ENCODE data around the gene MFAP4.

Gene MFAP4

DNA sequence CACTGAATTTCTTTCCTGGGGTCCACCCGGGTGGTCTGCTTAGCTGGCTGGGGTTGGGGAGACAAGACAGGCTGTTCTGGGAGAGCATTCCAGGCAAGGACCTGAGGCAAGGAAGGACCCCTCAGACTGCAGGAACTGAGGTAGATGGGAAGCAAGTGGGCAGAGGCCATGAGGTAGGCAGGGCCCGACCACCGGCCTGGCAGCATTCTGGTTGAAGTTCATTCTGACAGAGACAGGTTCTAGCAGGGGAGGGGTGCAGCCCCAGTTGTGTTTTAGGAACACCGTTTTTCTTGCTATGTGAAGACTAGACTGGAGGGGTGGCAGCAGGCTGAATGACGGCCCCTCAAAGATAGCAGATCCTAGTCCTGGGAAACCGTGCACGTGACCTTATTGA is 41.9 kb downstream of the MFAP4 start:
- H3K9me2 ChIP-seq (replicated peaks; ENCODE audit: insufficient read depth, low read length), result no peaks in the 10 kb centered on the region
- H3K4me2 ChIP-seq (ENCODE audit: low read depth, low read length, poor library complexity, severe bottlenecking), result no peak overlapping the region
- TF ChIP-seq EZH2phosphoT487 (conservative IDR thresholded peaks at IDR 0.05; ENCODE audit: low read length), result no peak
- TF ChIP-seq, protein P1, sequence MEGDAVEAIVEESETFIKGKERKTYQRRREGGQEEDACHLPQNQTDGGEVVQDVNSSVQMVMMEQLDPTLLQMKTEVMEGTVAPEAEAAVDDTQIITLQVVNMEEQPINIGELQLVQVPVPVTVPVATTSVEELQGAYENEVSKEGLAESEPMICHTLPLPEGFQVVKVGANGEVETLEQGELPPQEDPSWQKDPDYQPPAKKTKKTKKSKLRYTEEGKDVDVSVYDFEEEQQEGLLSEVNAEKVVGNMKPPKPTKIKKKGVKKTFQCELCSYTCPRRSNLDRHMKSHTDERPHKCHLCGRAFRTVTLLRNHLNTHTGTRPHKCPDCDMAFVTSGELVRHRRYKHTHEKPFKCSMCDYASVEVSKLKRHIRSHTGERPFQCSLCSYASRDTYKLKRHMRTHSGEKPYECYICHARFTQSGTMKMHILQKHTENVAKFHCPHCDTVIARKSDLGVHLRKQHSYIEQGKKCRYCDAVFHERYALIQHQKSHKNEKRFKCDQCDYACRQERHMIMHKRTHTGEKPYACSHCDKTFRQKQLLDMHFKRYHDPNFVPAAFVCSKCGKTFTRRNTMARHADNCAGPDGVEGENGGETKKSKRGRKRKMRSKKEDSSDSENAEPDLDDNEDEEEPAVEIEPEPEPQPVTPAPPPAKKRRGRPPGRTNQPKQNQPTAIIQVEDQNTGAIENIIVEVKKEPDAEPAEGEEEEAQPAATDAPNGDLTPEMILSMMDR (IDR thresholded peaks at IDR 0.05; ENCODE audit: insufficient read depth, low read length, poor library complexity, severe bottlenecking), result no peak
- no peaks in the 10 kb centered on the region for H3K36me3 ChIP-seq (ENCODE audit: low read length)
- no peaks in the 10 kb centered on the region for H3F3A ChIP-seq (ENCODE audit: insufficient read depth)
- no peaks in the 10 kb centered on the region for H3K79me2 ChIP-seq (ENCODE audit: insufficient read depth, low read length)
- no peak overlapping the region for H3K27ac ChIP-seq (ENCODE audit: low read depth, low read length)
- H3K9me3 ChIP-seq (ENCODE audit: insufficient read depth, low read length), result no peaks in the 10 kb centered on the region
- H3K27me3 ChIP-seq (ENCODE audit: low read length), result no peaks in the 10 kb centered on the region
- no peak overlapping the region for H2AFZ ChIP-seq (ENCODE audit: low read depth, low read length, severe bottlenecking)
- H4K20me1 ChIP-seq (ENCODE audit: low read depth, low read length), result no peaks in the 10 kb centered on the region
- H3K4me3 ChIP-seq (ENCODE audit: insufficient read depth, low read length, poor library complexity, severe bottlenecking), result no peak overlapping the region
- H3K9ac ChIP-seq (ENCODE audit: low read length), result no peak overlapping the region

DNA sequence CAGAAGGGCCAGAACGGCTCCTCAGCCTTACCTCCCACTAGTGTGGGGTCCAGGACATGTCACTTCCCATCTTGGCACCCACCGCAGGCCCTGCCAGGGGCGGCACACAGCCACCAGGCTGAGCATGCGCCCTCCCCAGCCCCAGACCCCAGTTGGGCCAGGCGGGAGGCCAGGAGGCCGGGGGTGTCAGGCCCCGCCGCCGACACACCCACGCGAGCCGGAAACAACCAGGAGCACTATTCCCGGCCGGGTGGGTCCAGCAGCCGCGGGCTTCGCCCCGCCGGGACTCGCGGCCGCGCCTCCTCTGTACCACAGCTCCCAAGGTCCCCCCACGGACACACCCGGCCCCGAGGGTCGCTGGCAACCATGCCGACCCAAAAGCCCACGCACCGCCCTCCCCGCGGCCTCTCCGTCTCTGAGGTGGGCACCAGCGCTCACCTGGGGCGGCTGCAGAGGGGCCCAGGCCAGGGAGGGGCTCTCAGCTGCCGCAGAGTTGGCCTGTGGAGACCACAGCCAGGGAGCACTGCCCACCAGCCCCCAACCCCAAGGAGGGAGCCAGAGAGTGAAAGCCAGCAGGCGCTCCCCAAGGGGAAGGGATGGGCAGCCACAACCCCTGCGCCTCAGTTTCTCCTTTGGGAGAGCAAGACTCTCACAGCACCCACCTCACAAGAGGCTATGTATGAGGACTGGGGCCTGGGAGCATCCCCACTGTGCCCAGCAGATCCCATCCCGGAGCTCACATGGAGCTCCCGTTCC is 42.5 kb downstream of the MFAP4 start:
- Histone ChIP-seq H2AFZ (ENCODE audit: low read depth, low read length, severe bottlenecking) (no peak overlapping the region), H4K20me1 (ENCODE audit: low read depth, low read length) (no peaks in the 10 kb centered on the region), H3K27ac (ENCODE audit: low read depth, low read length) (no peak overlapping the region), H3K4me2 (ENCODE audit: low read depth, low read length, poor library complexity, severe bottlenecking) (no peak overlapping the region), H3K36me3 (ENCODE audit: low read length) (no peaks in the 10 kb centered on the region), H3K9ac (ENCODE audit: low read length) (no peak overlapping the region), H3F3A (ENCODE audit: insufficient read depth) (no peaks in the 10 kb centered on the region), H3K4me3 (ENCODE audit: insufficient read depth, low read length, poor library complexity, severe bottlenecking) (no peak overlapping the region), H3K9me3 (ENCODE audit: insufficient read depth, low read length) (no peaks in the 10 kb centered on the region), H3K9me2 (replicated peaks; ENCODE audit: insufficient read depth, low read length) (no peaks in the 10 kb centered on the region), H3K27me3 (ENCODE audit: low read length) (no peaks in the 10 kb centered on the region), H3K79me2 (ENCODE audit: insufficient read depth, low read length) (no peaks in the 10 kb centered on the region)
- no peak for TF ChIP-seq EZH2phosphoT487 (conservative IDR thresholded peaks at IDR 0.05; ENCODE audit: low read length)
- TF ChIP-seq, protein P1 (IDR thresholded peaks at IDR 0.05; ENCODE audit: insufficient read depth, low read length, poor library complexity, severe bottlenecking), result no peak

DNA sequence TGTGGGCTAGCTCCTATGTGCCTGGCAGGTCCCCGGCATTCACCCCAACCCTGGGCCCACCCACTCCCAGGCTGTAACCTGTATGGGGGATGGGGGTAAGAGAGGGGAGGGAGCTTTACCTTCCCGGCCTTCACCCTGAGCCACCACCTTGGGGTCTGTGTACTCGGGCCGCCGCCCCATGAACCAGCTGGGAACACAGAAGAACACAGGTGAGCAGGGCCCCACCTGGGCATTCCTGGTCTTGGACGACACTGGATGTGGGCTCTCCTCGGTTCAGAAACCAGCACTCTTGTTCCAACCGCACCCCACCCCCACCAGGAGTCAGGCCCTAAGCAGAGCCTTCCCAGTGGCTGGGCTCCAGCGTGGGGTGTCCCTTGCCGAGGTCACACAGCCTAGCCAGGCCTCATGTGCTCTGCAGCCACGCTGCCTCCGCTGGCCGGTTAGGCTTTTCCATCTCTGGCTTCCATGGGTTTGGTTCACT is 43.3 kb downstream of the MFAP4 start:
- no peaks in the 10 kb centered on the region for H3K9me3 ChIP-seq (ENCODE audit: insufficient read depth, low read length)
- H3K9ac ChIP-seq (ENCODE audit: low read length), result no peak overlapping the region
- no peak overlapping the region for H3K4me2 ChIP-seq (ENCODE audit: low read depth, low read length, poor library complexity, severe bottlenecking)
- no peaks in the 10 kb centered on the region for H3F3A ChIP-seq (ENCODE audit: insufficient read depth)
- H2AFZ ChIP-seq (ENCODE audit: low read depth, low read length, severe bottlenecking), result no peak overlapping the region
- no peak overlapping the region for H3K27ac ChIP-seq (ENCODE audit: low read depth, low read length)
- H3K27me3 ChIP-seq (ENCODE audit: low read length), result no peaks in the 10 kb centered on the region
- H3K36me3 ChIP-seq (ENCODE audit: low read length), result no peaks in the 10 kb centered on the region
- no peaks in the 10 kb centered on the region for H3K9me2 ChIP-seq (replicated peaks; ENCODE audit: insufficient read depth, low read length)
- H3K79me2 ChIP-seq (ENCODE audit: insufficient read depth, low read length), result no peaks in the 10 kb centered on the region
- TF ChIP-seq EZH2phosphoT487 (conservative IDR thresholded peaks at IDR 0.05; ENCODE audit: low read length), result no peak
- TF ChIP-seq, protein P1 (IDR thresholded peaks at IDR 0.05; ENCODE audit: insufficient read depth, low read length, poor library complexity, severe bottlenecking), result no peak
- H4K20me1 ChIP-seq (ENCODE audit: low read depth, low read length), result no peaks in the 10 kb centered on the region
- no peak overlapping the region for H3K4me3 ChIP-seq (ENCODE audit: insufficient read depth, low read length, poor library complexity, severe bottlenecking)
